GM18502 (cell line): Measurements from ENCODE around the gene TBC1D2B.
"Not testable (repeated sequence)": the region's sequence is repeated elsewhere in the genome, so short reads cannot be mapped to it uniquely, and the experiment has no call there.

Experiments used
- ATAC-seq: cut with Tn5 transposase; IDR thresholded peaks from one replicate; pipeline ENCODE4 v1.9.1; 2021; ENCODE audit warnings: mild to moderate bottlenecking; ENCODE audit not compliant: unreplicated experiment, poor library complexity

Gene TBC1D2B

GRCh38 chr15:77993374-77993911 lies 84.1 kb downstream of the TBC1D2B start:
- no peak for ATAC-seq

GRCh38 chr15:77992356-77993222 lies 84.9 kb downstream of the TBC1D2B start:
- ATAC-seq = no peak

GRCh38 chr15:77991658-77992201 lies 85.8 kb downstream of the TBC1D2B start:
- ATAC-seq = not testable (repeated sequence)

GRCh38 chr15:77991029-77991406 lies 86.5 kb downstream of the TBC1D2B start:
- ATAC-seq = no peak

GRCh38 chr15:77989296-77990143 lies 88.0 kb downstream of the TBC1D2B start:
- no peak for ATAC-seq

- ATAC-seq = no peak
Observed at GRCh38 chr15:77988347-77989295, 88.9 kb downstream of the TBC1D2B start.

GRCh38 chr15:77987765-77988136 lies 89.8 kb downstream of the TBC1D2B start:
- ATAC-seq = not testable (repeated sequence)

- no peak for ATAC-seq
Observed at GRCh38 chr15:77986891-77987764, 90.4 kb downstream of the TBC1D2B start.

GRCh38 chr15:77985931-77986480 lies 91.5 kb downstream of the TBC1D2B start:
- ATAC-seq = no peak

GRCh38 chr15:77985031-77985930 lies 92.2 kb downstream of the TBC1D2B start:
- no peak for ATAC-seq

GRCh38 chr15:77984446-77984861 lies 93.1 kb downstream of the TBC1D2B start:
- ATAC-seq = no peak

GRCh38 chr15:77983708-77984445 lies 93.6 kb downstream of the TBC1D2B start:
- ATAC-seq = no peak

GRCh38 chr15:77983091-77983707 lies 94.3 kb downstream of the TBC1D2B start:
- no peak for ATAC-seq

GRCh38 chr15:77982127-77982490 lies 95.4 kb downstream of the TBC1D2B start:
- no peak for ATAC-seq

GRCh38 chr15:77981281-77982126 lies 96.0 kb downstream of the TBC1D2B start:
- no peak for ATAC-seq
